Central memory CD8-positive, alpha-beta T cell (primary cell): ENCODE data around the gene ANKRD27.
"Not testable (repeated sequence)": the region's sequence is repeated elsewhere in the genome, so short reads cannot be mapped to it uniquely, and the experiment has no call there.

ENCODE experiments used
- ATAC-seq: fragments of 150-1000 bp; cut with Tn5 transposase; replicated peaks from 2 replicates; pipeline ENCODE4 v1.10.0; 2022; ENCODE audit warnings: mild to moderate bottlenecking, moderate FRiP score, moderate number of reproducible peaks; ENCODE audit not compliant: poor library complexity, severe bottlenecking; ENCODE audit errors: extremely low read depth
- DNase-seq, 2 donors: peaks; one replicate each; pipeline ENCODE4 v3.0.0; 2021; ENCODE audit warnings: low spot score in 2 of 2
- H3K27ac Mint-ChIP-seq: one replicate; pipeline ENCODE4 v1.8.0; 2022; ENCODE audit warnings: low read depth, mild to moderate bottlenecking, moderate library complexity, mixed read lengths
- H3K27me3 Mint-ChIP-seq: one replicate; pipeline ENCODE4 v1.8.0; 2022; ENCODE audit warnings: mixed read lengths
- H3K36me3 Mint-ChIP-seq: one replicate; pipeline ENCODE4 v1.8.0; 2022; ENCODE audit warnings: mild to moderate bottlenecking, moderate library complexity, mixed read lengths; ENCODE audit not compliant: insufficient read depth
- H3K4me1 Mint-ChIP-seq: one replicate; pipeline ENCODE4 v1.8.0; 2022; ENCODE audit warnings: mixed read lengths
- H3K4me3 Mint-ChIP-seq: one replicate; pipeline ENCODE4 v1.8.0; 2022; ENCODE audit warnings: mild to moderate bottlenecking, moderate library complexity, mixed read lengths
- H3K9me3 Mint-ChIP-seq: one replicate; pipeline ENCODE4 v1.8.0; 2022; ENCODE audit warnings: mixed read lengths

Gene ANKRD27

GRCh38 chr19:32661318-32661717 is 13.7 kb downstream of the ANKRD27 start:
- Mint-ChIP-seq H3K4me1 (peaks cover 16% of the 10 kb centered on the region), H3K36me3 (peaks cover 30% of the 10 kb centered on the region), H3K27ac (no peak overlapping the region), H3K9me3 (no peaks in the 10 kb centered on the region), H3K4me3 (no peak overlapping the region), H3K27me3 (no peaks in the 10 kb centered on the region)
- DNase-seq (no peak), ATAC-seq (no peak)

DNA sequence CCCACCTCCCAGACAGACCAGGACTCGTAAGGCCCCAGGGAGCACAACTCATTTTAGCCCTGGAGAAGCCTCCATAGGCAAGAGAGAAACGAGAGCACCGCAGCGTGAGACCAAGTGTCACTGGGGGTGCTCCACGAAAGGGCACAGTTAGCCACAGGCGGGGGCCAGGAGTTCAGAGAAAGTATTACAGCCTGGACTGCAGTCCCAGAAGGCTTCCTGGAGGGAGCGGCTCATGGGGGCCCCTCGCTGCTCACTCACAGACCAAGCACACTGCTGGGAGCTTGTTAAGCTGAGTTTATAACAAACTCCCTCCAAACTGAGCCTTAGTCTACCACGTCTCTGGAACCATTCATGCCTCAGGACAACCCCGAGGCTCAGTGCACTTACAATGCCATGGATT is 16.5 kb downstream of the ANKRD27 start:
- Mint-ChIP-seq H3K4me1 (peaks cover 16% of the 10 kb centered on the region), H3K36me3 (peaks cover 37% of the 10 kb centered on the region), H3K9me3 (no peaks in the 10 kb centered on the region), H3K27me3 (no peaks in the 10 kb centered on the region), H3K4me3 (no peak overlapping the region), H3K27ac (no peak overlapping the region)
- DNase-seq, result no peak
- ATAC-seq, result no peak

DNA sequence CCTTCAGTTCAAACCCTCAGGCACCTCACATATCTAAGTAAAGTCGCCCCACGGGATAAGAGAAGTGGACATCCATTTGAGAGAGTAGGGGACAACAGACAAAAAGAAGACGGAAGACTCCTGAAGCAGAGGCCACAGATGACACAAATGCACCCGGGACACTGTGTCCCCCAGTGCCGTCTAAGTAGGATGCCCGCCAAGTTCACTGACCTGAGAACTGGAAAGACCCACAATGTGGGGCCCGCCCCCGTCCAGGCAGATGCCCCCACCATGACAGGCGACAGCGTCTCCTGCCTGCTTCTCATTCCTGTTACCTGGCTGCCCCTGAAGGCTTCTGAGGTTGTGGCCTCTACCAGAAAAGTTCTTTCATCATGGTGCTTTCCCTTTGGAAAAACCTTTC is 16.9 kb downstream of the ANKRD27 start:
- Mint-ChIP-seq H3K4me1 (peaks cover 13% of the 10 kb centered on the region), H3K27me3 (no peaks in the 10 kb centered on the region), H3K4me3 (no peak overlapping the region), H3K27ac (no peak overlapping the region), H3K9me3 (no peaks in the 10 kb centered on the region), H3K36me3 (peaks cover 38% of the 10 kb centered on the region)
- DNase-seq, result no peak
- ATAC-seq, result no peak

GRCh38 chr19:32656379-32656778 is 18.6 kb downstream of the ANKRD27 start:
- Mint-ChIP-seq H3K36me3 (peaks cover 43% of the 10 kb centered on the region), H3K4me1 (peaks cover 10% of the 10 kb centered on the region)
- not testable (repeated sequence) for ATAC-seq, H3K27ac Mint-ChIP-seq, H3K9me3 Mint-ChIP-seq, H3K27me3 Mint-ChIP-seq, H3K4me3 Mint-ChIP-seq, DNase-seq

GRCh38 chr19:32653599-32653915 is 21.4 kb downstream of the ANKRD27 start:
- ATAC-seq (no peak), DNase-seq (no peak)
- Mint-ChIP-seq H3K36me3 (peaks cover 46% of the 10 kb centered on the region), H3K27me3 (no peaks in the 10 kb centered on the region), H3K4me1 (no peaks in the 10 kb centered on the region), H3K4me3 (no peak overlapping the region), H3K9me3 (no peaks in the 10 kb centered on the region), H3K27ac (no peak overlapping the region)

DNA sequence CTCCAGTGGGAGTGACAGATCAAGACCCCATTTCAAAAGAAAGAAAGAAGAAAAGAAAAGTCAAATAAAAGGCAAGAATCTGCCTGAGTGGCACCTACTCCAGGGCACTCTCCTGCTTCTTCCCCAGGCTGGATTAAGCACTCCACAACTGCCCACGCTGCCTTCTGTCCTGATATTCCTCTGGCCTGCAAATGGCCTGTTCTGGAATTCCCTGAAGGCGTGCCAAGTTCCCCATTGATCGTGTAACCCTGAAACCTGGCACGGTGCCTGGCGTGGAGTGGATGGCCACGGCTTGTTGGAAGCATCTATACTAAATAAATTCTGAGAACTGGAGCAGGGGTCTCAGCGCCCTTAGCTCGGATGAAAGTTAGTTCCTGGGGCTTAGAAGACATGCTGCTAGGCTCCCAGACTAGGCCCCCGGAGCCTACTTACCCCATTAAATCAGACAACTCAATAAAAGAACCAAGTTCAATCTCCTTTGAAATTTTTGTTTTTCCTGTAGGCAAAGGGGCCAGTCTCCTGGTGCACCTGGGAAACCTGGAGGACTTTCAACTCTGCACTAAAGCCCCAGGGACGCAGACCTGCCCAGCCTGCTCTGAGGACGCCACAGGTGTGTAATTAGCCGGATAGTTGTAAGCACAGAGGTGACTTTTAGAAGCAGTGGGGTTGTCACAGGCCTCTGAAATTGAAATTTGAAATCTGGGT is 21.9 kb downstream of the ANKRD27 start:
- no peak overlapping the region for H3K27ac Mint-ChIP-seq
- no peak for DNase-seq
- H3K36me3 Mint-ChIP-seq, result peaks cover 46% of the 10 kb centered on the region
- no peaks in the 10 kb centered on the region for H3K9me3 Mint-ChIP-seq
- H3K4me1 Mint-ChIP-seq, result no peaks in the 10 kb centered on the region
- no peak overlapping the region for H3K4me3 Mint-ChIP-seq
- ATAC-seq, result no peak
- no peaks in the 10 kb centered on the region for H3K27me3 Mint-ChIP-seq

- not testable (repeated sequence) for H3K27ac Mint-ChIP-seq, H3K4me1 Mint-ChIP-seq, H3K27me3 Mint-ChIP-seq, DNase-seq, H3K9me3 Mint-ChIP-seq, H3K4me3 Mint-ChIP-seq, ATAC-seq
- peaks cover 42% of the 10 kb centered on the region for H3K36me3 Mint-ChIP-seq
Observed at GRCh38 chr19:32652331-32652730, 22.6 kb downstream of the ANKRD27 start.

DNA sequence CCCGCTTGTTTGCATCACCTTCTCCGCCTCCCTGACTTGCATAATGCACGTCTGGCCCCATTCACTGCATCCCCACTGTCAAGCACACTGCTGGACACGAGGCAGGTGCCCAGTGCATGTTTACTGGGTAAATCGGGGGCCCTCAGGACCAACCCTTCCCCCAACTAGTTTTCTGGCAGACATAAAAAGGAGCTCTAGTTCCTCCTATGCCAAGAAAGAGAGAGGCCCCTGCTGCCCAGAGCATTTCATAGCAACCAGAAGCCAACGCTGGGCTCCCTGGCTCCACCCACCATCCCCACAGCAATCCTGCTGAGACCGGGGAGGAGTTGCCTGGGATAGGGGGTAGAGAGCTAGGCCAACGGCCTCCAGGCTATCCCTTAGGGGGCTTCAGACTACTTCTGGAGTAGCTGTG is 23.2 kb downstream of the ANKRD27 start:
- H3K36me3 Mint-ChIP-seq, result peaks cover 39% of the 10 kb centered on the region
- H3K9me3 Mint-ChIP-seq, result no peaks in the 10 kb centered on the region
- H3K4me1 Mint-ChIP-seq, result no peaks in the 10 kb centered on the region
- H3K4me3 Mint-ChIP-seq, result no peak overlapping the region
- no peak for ATAC-seq
- DNase-seq, result no peak
- no peak overlapping the region for H3K27ac Mint-ChIP-seq
- no peaks in the 10 kb centered on the region for H3K27me3 Mint-ChIP-seq

DNA sequence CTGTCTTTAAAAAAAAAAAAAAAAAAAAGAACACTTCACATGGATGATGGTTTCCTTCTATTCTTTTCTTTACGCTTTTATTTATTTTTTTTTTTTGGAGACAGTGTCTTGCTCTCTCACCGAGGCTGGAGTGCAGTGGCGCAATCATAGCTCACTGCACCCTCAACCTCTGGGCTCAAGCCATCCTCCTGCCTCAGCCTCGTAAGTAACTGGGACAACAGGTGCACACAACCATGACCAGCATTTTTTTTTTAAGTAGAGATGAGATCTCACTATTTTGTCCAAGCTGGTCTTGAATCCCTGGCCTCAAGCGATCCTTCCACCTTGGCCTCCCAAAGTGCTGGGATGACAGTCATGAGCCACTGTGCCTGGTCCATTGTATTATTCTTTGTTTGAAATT is 24.3 kb downstream of the ANKRD27 start:
- Mint-ChIP-seq H3K36me3 (peaks cover 34% of the 10 kb centered on the region), H3K9me3 (no peaks in the 10 kb centered on the region), H3K27ac (no peak overlapping the region), H3K27me3 (no peaks in the 10 kb centered on the region), H3K4me1 (no peaks in the 10 kb centered on the region), H3K4me3 (no peak overlapping the region)
- ATAC-seq (no peak), DNase-seq (no peak)

- no peak overlapping the region for H3K4me3 Mint-ChIP-seq
- no peaks in the 10 kb centered on the region for H3K4me1 Mint-ChIP-seq
- ATAC-seq, result no peak
- peaks cover 32% of the 10 kb centered on the region for H3K36me3 Mint-ChIP-seq
- H3K27me3 Mint-ChIP-seq, result no peaks in the 10 kb centered on the region
- no peaks in the 10 kb centered on the region for H3K9me3 Mint-ChIP-seq
- no peak overlapping the region for H3K27ac Mint-ChIP-seq
- no peak for DNase-seq
Observed at GRCh38 chr19:32649751-32650150, 25.2 kb downstream of the ANKRD27 start.

- Mint-ChIP-seq H3K36me3 (peaks cover 26% of the 10 kb centered on the region), H3K4me1 (peaks cover 15% of the 10 kb centered on the region), H3K4me3 (no peak overlapping the region), H3K27me3 (no peaks in the 10 kb centered on the region), H3K27ac (no peak overlapping the region), H3K9me3 (no peaks in the 10 kb centered on the region)
- no peak for ATAC-seq
- no peak for DNase-seq
Observed at GRCh38 chr19:32647361-32647760, 27.6 kb downstream of the ANKRD27 start.

DNA sequence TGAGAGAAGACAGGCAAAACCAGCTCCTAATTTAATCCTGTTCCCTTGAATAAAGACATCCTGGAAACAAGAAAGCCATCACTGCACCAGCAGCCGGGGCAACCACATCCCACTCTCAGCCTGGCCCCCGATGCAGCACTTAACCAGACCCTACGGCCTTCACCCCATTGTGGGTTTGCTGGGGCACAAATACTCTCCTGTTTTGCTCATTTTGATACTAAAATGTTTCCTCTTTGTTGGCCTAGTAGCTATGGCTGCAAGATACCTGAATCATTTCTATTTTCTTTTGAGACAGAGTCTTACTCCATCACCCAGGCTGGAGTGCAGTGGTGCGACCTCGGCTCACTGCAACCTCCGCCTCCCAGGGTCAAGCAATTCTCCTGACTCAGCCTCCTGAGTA is 28.4 kb downstream of the ANKRD27 start:
- no peak for ATAC-seq
- Mint-ChIP-seq H3K4me3 (no peak overlapping the region), H3K27me3 (no peaks in the 10 kb centered on the region), H3K4me1 (peaks cover 15% of the 10 kb centered on the region), H3K27ac (no peak overlapping the region), H3K9me3 (no peaks in the 10 kb centered on the region), H3K36me3 (peaks cover 29% of the 10 kb centered on the region)
- no peak for DNase-seq

- ATAC-seq, result peak; percentile 98
- Mint-ChIP-seq H3K27ac (peak overlapping the region; percentile 81), H3K36me3 (peaks cover 34% of the 10 kb centered on the region)
Observed at GRCh38 chr19:32642771-32643170, 32.2 kb downstream of the ANKRD27 start.

More at GRCh38 chr19:32642771-32643170, 32.2 kb downstream of the ANKRD27 start:
- H3K27me3 Mint-ChIP-seq, result no peaks in the 10 kb centered on the region
- H3K4me3 Mint-ChIP-seq, result peak overlapping the region; percentile 28
- no peaks in the 10 kb centered on the region for H3K9me3 Mint-ChIP-seq
- H3K4me1 Mint-ChIP-seq, result peaks cover 15% of the 10 kb centered on the region
- DNase-seq, result peak; percentile 31 to 41
